NCI-H345 treated with DMSO at 0.1 percent for 48 hours (cell line): ENCODE measurements around the gene LRRC63.

ENCODE experiments used
- DNase-seq: peaks from one replicate; lab custom pipeline; 2025; ENCODE audit not compliant: unreplicated experiment; lab: John Stamatoyannopoulos, UW

Gene LRRC63

GRCh38 chr13:46311217-46311616 is 99.5 kb downstream of the LRRC63 start:
- DNase-seq, result no peak

DNA sequence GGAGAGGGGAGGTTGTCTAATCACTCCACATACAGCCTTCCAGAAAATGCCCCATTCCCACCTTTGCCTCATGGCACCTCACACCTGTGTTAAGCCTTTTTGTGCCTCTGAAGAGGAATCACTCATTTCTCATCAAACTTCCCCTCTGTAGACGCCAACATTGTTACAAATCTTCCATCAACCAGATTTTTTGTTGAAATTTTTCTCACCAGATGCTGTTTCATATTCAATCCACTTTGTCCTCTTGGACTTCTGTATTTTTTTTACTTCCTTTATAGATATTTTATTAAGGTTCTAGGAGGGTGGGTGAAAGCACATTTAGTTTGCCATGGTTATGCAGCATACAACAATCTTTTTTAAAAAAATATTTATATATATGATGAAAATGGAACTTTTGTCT is 101.3 kb downstream of the LRRC63 start:
- DNase-seq, result no peak

- DNase-seq, result no peak
Measured at GRCh38 chr13:46313432-46314257, 101.9 kb downstream of the LRRC63 start.

- no peak for DNase-seq
Measured at GRCh38 chr13:46314587-46314986, 102.9 kb downstream of the LRRC63 start.

- no peak for DNase-seq
Measured at GRCh38 chr13:46315036-46315435, 103.3 kb downstream of the LRRC63 start.

DNA sequence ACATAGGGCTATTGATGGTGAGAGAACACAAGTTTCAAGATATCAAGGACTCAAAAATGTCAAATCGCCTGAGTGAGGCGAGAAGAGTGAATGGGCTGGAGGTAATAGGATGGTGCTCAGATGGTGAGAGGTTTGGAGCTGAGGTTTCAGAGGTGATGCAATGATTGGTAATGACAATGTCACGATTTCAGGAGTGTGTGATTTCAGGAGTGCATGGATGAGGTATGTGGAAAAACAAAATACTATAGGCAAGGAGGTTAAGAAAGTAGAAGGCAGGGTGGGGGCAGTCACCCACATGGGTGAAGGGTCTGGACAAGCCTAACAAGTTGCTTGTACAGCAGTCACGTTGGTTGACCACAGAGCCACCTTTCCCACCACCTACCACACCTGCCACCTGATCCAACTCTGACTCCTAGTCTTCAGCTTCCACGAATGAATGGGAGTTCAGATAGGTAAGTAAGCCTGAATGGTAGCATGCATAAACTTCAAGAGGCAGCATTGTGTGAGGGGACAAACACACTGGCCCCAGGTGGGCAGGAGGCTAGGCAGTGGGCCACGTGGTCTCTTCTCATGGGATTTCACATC is 103.9 kb downstream of the LRRC63 start:
- DNase-seq, result no peak

- no peak for DNase-seq
Measured at GRCh38 chr13:46317120-46317519, 105.4 kb downstream of the LRRC63 start.

DNA sequence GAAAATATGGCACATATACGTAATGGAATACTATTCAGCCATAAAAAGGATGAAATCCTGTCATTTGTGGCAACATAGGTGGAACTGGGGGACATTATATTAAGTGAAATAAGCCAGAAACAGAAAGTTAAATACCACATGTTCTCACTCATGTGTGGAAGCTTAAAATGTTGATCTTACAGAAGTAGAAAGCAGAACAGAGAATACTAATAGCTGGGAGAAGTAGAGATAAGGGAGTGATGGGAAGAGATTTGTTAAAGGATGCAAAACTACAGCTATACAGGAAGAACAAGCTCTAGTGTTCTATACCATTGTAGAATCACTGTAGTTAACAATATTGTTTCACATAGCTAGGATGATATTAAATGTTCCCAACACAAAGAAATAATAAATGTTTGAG is 107.3 kb downstream of the LRRC63 start:
- DNase-seq, result no peak

DNA sequence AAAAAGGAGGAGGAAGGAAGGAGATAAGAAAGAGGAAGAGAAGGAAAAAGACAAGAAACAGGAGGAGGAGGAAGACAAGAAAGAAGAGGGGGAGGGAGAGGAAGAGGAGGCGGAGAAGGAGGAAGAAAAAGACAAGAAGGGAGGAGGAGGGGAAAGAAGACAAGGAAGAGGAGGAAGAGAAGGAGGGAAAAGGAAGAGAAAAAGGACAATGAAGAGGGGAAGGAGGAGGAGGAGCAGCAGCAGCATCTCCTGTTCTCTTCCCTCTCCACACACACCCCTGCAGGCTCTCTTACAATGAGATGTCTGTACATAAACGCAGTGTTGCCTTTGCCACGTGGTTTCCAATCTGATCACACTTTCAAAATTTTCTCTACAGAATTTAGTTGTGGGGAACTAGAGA is 108.7 kb downstream of the LRRC63 start:
- no peak for DNase-seq

DNA sequence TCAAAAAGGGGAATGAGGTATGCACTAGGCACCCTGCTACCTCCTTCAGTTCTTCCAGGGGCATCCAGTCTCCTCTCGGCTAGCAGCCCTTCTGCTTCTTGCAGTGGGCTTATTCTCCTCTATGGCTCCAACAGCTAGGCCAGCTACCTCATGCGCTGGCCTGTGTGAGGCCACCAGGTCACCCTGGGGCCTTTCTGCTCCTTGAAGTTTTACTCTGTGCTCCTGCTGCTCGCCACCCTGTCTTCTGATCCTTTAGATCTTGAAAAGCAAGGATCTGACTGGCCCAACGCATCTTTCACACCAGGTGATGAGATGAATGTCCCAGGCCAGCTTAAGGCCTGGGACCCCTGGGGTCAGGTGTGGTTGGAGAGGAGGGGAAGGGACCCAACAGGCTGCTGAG is 109.1 kb downstream of the LRRC63 start:
- DNase-seq, result no peak

DNA sequence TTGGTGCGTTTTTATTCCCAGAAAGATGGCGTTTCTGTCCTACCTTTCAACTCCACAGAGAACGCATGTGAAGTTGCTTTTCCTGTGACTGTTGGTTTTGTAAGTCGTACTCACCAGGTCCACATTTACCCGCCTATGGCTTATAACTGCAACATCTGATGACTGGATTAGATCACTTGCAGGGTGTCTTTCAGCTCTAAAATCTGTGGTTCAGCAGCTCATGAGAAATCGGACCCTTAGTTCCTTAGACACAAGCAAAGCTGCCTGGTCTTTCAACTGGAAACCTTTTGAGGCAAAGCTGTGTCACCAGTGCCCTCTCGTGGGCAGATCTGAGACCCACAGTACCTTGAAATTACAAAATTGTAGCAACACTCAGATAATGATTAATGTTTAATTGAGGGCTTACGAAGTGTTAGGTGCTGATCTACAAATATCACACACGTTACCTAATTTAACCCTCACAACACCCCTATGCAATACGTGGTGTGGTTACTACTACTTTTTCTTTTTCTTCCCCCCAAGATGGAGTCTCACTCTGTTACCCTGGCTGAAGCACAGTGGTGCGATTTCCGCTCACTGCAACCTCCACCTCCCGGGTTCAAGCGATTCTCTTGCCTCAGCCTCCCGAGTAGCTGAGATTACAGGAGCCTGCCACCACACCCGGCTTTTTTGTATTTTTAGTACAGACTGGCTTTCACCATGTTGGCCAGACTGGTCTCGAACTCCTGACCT is 109.9 kb downstream of the LRRC63 start:
- peak; percentile 6 for DNase-seq

GRCh38 chr13:46324976-46325375 is 113.2 kb downstream of the LRRC63 start:
- no peak for DNase-seq
